Spleen (tissue), 11 donors: ENCODE results near the gene EED. TPM values are rescaled to one million over a fixed set of nuclear protein-coding genes. Genes with fewer than 3 reads are reported as not detected.

Experiments
- DNase-seq: peaks from one replicate; pipeline ENCODE4 v3.0.0-alpha.2; 2020
- H3K27ac ChIP-seq, 8 donors: fragments of 200-600 bp; sonication (generic) in 7 of 8; 1 replicate in 4 of 8; 2 replicates in 4 of 8; pipeline versions ENCODE4 v1.5.0 to v1.8.0; 2016 to 2021; ENCODE audit warnings: inconsistent platforms in 4 of 8, mild to moderate bottlenecking in 4 of 8, moderate library complexity in 1 of 8
- H3K27me3 ChIP-seq, 7 donors: fragments of 200-600 bp; sonication (generic) in 6 of 7; replicated peaks in 1 of 7; 1 replicate in 4 of 7; 2 replicates in 3 of 7; pipeline versions ENCODE4 v1.5.0 to v1.8.0; 2016 to 2021; ENCODE audit warnings: inconsistent platforms in 3 of 7, mild to moderate bottlenecking in 1 of 7
- H3K36me3 ChIP-seq, 6 donors: fragments of 200-600 bp; sonication (generic) in 5 of 6; 1 replicate in 4 of 6; 2 replicates in 2 of 6; pipeline versions ENCODE4 v1.5.0 to v1.8.0; 2016 to 2021; ENCODE audit warnings: inconsistent platforms in 2 of 6
- H3K4me1 ChIP-seq, 6 donors: fragments of 200-600 bp; sonication (generic) in 5 of 6; 1 replicate in 3 of 6; 2 replicates in 3 of 6; pipeline versions ENCODE4 v1.5.0 to v1.8.0; 2016 to 2021; ENCODE audit warnings: inconsistent platforms in 3 of 6
- H3K4me3 ChIP-seq, 8 donors: fragments of 200-600 bp; sonication (generic) in 7 of 8; 1 replicate in 4 of 8; 2 replicates in 4 of 8; pipeline versions ENCODE4 v1.5.0 to v1.8.0; 2016 to 2021; ENCODE audit warnings: inconsistent platforms in 4 of 8, mild to moderate bottlenecking in 4 of 8, moderate library complexity in 2 of 8
- H3K9me3 ChIP-seq, 8 donors: fragments of 200-600 bp; sonication (generic) in 7 of 8; 1 replicate in 4 of 8; 2 replicates in 4 of 8; pipeline versions ENCODE4 v1.5.0 to v1.8.0; 2016 to 2021; ENCODE audit warnings: inconsistent platforms in 4 of 8
- POLR2A ChIP-seq, 3 donors: fragments of 450-650 bp; IDR thresholded peaks; one replicate each; pipeline ENCODE4 v1.5.1; 2017; ENCODE audit warnings: antibody characterized with exemption in 3 of 3, mild to moderate bottlenecking in 1 of 3
- POLR2AphosphoS5 ChIP-seq, 3 donors: sonication (generic); formaldehyde crosslinking; IDR thresholded peaks; one replicate each; pipeline ENCODE4 v1.5.1; 2017; ENCODE audit warnings: antibody characterized with exemption in 3 of 3
- WGBS, 5 donors: extraction: QIAGEN DNeasy Blood & Tissue Kit in 3 of 5; methylation state at CpG; one replicate each; pipeline versions ENCODE4 v1.1.5 to v1.1.7; 2013 to 2018; 5-methylcytosine and 5-hydroxymethylcytosine counted together
- intact Hi-C: fragments of 100-400 bp; cut with DNase I; formaldehyde crosslinking; loops from one replicate; pipeline ENCODE4 v1.15.0; 2023; ENCODE audit warnings: low total_unique reads
- polyA plus RNA-seq, 3 donors: library from polyadenylated mRNA; stranded (reverse); fragments of 200-250 nt; gene quantifications; one replicate each; pipeline ENCODE4 v1.2.1, GENCODE V29; 2013
- total RNA-seq, 7 donors: library from RNA; depleted of rRNA in 3 of 7; stranded (reverse); fragments of >200 nt in 3 of 7; fragmentation: NEBNext Ultra II Directional in 4 of 7; extraction: Animal tissue kit (Norgen Biotek cat#: 25700) in 4 of 7; gene quantifications; one replicate each; pipeline versions ENCODE4 v1.1.0 to v1.2.1, GENCODE V29; 2016 to 2021
- TF ChIP-seq, protein P1 (sequence below), 11 experiments: fragments of 200-600 bp in 7 of 11; fragments of 450-650 bp in 4 of 11; sonication (generic) in 4 of 11; IDR thresholded peaks in 8 of 11; conservative IDR thresholded peaks in 3 of 11; 1 replicate in 7 of 11; 2 replicates in 4 of 11; pipeline versions ENCODE4 v1.4.0 to v1.8.0; 2016 to 2021; ENCODE audit warnings: antibody characterized with exemption in 11 of 11, inconsistent platforms in 4 of 11, mild to moderate bottlenecking in 1 of 11
- donor health status: healthy with polysubstance abuse.
- donor health status: DM: no; HTN: no; CAD: no; lungs with moderate emphysema.
- donor health status: DM: no; HTN: no; CAD: no.
- donor health status: Bipolar disorder and iron deficiency.
- donor health status: healthy.
- donor health status: DM: no; HTN: no; CAD: no.
- donor health status: DM: yes; HTN: yes; CAD: no.

EED gene
- total and polyA plus RNA-seq, 10 donors: 24.3 to 48.1 (median 31.1) TPM

DNA sequence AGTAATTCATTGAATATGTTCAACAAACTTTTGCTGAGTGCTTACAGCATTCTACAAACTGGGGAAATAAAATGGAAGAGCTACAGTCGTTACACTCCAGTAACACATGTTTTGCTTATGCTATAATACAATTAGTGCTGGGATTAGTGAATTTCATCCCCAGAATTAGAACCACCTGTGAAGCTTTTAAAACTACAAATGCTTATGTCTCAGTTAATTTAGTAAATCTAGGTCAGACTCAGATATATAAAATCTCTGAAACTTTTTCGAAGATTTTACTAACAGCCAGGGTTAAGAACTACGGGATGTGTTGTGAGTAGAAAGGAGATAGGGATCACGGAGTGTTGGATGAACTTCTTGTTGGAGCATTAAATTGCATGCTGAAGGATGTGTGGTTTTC lies 33.7 kb upstream of the EED start:
- H3K9me3 ChIP-seq: no peaks in the 10 kb centered on the region
- whole genome bisulfite sequencing, 5 donors: 92 to 99% (median 95%) methylated on average over 4 of the region's 4 CpGs
- no peaks in the 10 kb centered on the region for H3K27me3 ChIP-seq
- no peak overlapping the region for H3K27ac ChIP-seq
- H3K36me3 ChIP-seq: no peaks in the 10 kb centered on the region
- intact Hi-C loops: loop anchor here (5.0 kb wide), 1 partner anchor 344 kb away; no protein-coding TSS in a partner anchor
- no peak for DNase-seq
- TF ChIP-seq, protein P1, sequence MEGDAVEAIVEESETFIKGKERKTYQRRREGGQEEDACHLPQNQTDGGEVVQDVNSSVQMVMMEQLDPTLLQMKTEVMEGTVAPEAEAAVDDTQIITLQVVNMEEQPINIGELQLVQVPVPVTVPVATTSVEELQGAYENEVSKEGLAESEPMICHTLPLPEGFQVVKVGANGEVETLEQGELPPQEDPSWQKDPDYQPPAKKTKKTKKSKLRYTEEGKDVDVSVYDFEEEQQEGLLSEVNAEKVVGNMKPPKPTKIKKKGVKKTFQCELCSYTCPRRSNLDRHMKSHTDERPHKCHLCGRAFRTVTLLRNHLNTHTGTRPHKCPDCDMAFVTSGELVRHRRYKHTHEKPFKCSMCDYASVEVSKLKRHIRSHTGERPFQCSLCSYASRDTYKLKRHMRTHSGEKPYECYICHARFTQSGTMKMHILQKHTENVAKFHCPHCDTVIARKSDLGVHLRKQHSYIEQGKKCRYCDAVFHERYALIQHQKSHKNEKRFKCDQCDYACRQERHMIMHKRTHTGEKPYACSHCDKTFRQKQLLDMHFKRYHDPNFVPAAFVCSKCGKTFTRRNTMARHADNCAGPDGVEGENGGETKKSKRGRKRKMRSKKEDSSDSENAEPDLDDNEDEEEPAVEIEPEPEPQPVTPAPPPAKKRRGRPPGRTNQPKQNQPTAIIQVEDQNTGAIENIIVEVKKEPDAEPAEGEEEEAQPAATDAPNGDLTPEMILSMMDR (IDR thresholded peaks at IDR 0.05 in 8 of 11, conservative IDR thresholded peaks at IDR 0.05 in 3 of 11): no peak
- TF ChIP-seq POLR2AphosphoS5 (IDR thresholded peaks at IDR 0.05): no peak
- H3K4me1 ChIP-seq: peaks cover 0 to 6% (median 5%) of the 10 kb centered on the region in 6 donors
- no peak overlapping the region for H3K4me3 ChIP-seq

DNA sequence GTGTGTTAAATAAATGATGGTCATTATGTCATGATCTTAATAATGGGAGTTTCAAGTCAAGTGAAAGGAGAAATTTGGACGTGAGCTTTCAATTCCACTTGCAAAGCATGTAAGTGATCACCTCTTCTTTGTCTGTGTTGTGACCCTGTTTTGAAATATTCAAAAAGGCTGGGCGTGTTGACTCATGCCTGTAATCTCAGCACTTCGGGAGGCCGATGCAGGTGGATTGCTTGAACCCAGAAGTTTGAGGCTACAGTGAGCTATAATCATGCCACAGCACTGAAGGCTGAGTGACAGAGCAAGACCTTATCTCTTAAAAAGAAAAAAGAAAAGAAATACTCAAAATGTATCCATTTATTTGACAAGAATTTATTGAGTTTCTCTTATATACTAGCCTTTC lies 32.9 kb upstream of the EED start:
- 71 to 81% (median 74%) methylated on average over 4 of the region's 4 CpGs for WGBS, 5 donors
- H3K9me3 ChIP-seq: no peaks in the 10 kb centered on the region
- no peaks in the 10 kb centered on the region for H3K36me3 ChIP-seq
- no peaks in the 10 kb centered on the region for H3K4me1 ChIP-seq
- H3K4me3 ChIP-seq: no peak overlapping the region
- no peaks in the 10 kb centered on the region for H3K27me3 ChIP-seq
- TF ChIP-seq POLR2AphosphoS5 (IDR thresholded peaks at IDR 0.05) (no peak), POLR2A (IDR thresholded peaks at IDR 0.05) (no peak)
- TF ChIP-seq, protein P1 (IDR thresholded peaks at IDR 0.05 in 8 of 11, conservative IDR thresholded peaks at IDR 0.05 in 3 of 11): no peak
- intact Hi-C loops: loop anchor here (5.0 kb wide), 1 partner anchor 344 kb away; no protein-coding TSS in a partner anchor
- no peak for DNase-seq
- no peak overlapping the region for H3K27ac ChIP-seq

DNA sequence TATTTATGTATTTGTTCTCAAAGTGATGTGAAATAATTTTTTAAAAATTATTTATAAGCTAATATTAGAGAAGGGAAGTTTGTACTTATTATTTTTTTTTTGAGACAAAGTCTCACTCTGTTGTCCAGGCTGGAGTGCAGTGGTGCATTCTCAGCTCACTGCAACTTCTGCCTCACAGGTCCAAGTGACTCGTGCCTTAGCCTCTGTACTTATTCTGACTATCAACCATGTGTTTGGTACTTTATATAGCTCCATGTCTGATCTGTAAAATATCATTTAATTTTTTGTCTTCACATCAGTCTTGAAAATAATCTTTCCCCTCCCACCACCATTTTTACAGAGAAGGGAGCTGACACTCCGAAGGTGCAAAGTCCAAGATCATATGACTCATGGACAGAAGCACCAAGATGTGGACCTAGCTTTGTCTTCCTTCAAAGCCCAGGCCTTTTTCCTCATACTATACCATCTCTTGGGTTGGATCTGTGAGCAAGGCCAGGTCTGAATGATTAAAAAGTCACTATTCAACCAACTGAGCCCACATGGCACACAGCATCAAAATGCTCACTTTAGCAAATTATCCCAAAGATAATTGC lies 32.4 kb upstream of the EED start:
- Histone ChIP-seq H3K9me3 (no peaks in the 10 kb centered on the region), H3K27ac (no peak overlapping the region), H3K4me3 (no peak overlapping the region), H3K36me3 (no peaks in the 10 kb centered on the region), H3K4me1 (no peaks in the 10 kb centered on the region), H3K27me3 (no peaks in the 10 kb centered on the region)
- WGBS, 5 donors: 87 to 91% (median 87%) methylated on average over 2 of the region's 2 CpGs
- intact Hi-C loops: loop anchor here (5.0 kb wide), 1 partner anchor 345 kb away; no protein-coding TSS in a partner anchor
- no peak for DNase-seq
- TF ChIP-seq POLR2A (IDR thresholded peaks at IDR 0.05) (no peak), POLR2AphosphoS5 (IDR thresholded peaks at IDR 0.05) (no peak)
- TF ChIP-seq, protein P1 (IDR thresholded peaks at IDR 0.05 in 8 of 11, conservative IDR thresholded peaks at IDR 0.05 in 3 of 11): no peak

DNA sequence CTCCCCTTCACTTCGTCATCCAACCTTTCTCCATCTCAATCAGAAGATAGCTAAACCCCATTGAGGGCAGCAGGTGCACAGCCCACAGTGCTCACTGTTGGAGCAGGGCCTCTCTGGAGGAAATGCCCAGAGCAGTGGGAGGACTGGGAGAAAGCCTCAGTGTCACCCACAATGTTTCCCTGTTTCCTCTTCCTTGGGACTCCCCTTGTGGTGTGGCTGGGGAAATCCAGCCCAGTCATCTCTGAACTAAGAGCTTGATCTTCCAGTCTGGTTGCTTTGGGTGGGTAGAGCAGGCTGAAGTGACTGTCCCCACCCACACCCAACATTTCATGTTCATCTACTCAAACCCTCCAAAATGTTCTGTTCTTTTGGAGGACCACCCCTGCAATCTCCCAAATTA lies 29.8 kb upstream of the EED start:
- no peak for DNase-seq
- H3K4me3 ChIP-seq: no peak overlapping the region
- H3K27ac ChIP-seq: no peak overlapping the region
- H3K9me3 ChIP-seq: no peaks in the 10 kb centered on the region
- intact Hi-C loops: loop anchor here (5.0 kb wide), 2 partner anchors 272 to 347 kb away; no protein-coding TSS in a partner anchor
- no peak for TF ChIP-seq POLR2AphosphoS5 (IDR thresholded peaks at IDR 0.05)
- no peak for TF ChIP-seq POLR2A (IDR thresholded peaks at IDR 0.05)
- TF ChIP-seq, protein P1 (IDR thresholded peaks at IDR 0.05 in 8 of 11, conservative IDR thresholded peaks at IDR 0.05 in 3 of 11): no peak
- 70 to 97% (median 82%) methylated on average over 1 of the region's 1 CpG for WGBS, 5 donors
- peaks cover 0 to 22% (median 13%) of the 10 kb centered on the region in 6 donors for H3K4me1 ChIP-seq
- H3K27me3 ChIP-seq: no peaks in the 10 kb centered on the region
- no peaks in the 10 kb centered on the region for H3K36me3 ChIP-seq
